IMR-90 (cell line): ENCODE data around the gene SDK1. TPM values are rescaled to one million over a fixed set of nuclear protein-coding genes. Genes with fewer than 3 reads are reported as not detected.

Experiments
- ATAC-seq: fragments of 200-7000 bp; cut with Tn5 transposase; 2 replicates; pipeline ENCODE4 v1.9.1; 2020; ENCODE audit warnings: low read depth, mild to moderate bottlenecking, moderate library complexity
- BruUV-seq: library from RNA; stranded (reverse); fragments of 400-500 nt; replicated peaks from 2 replicates; lab custom pipeline; 2021; lab: Mats Ljungman, UMichigan
- CTCF ChIA-PET: fragments of 300-600 bp; formaldehyde crosslinking; extraction: SDS; loops from one replicate; lab custom pipeline; 2021; ENCODE audit warnings: antibody characterized with exemption; lab: Yijun Ruan, JAX
- POLR2A ChIA-PET: fragments of 300-600 bp; sonication (Branson Sonifier 250); formaldehyde crosslinking; loops from one replicate; lab custom pipeline; 2022; ENCODE audit warnings: antibody characterized with exemption; ENCODE audit not compliant: unreplicated experiment; lab: Charles Lee
- DNase-seq: peaks from one replicate; pipeline ENCODE4 v3.0.0; 2013
- H2AFZ ChIP-seq: replicated peaks from 2 replicates; pipeline ENCODE3; 2013; ENCODE audit warnings: low read length, mild to moderate bottlenecking; ENCODE audit not compliant: poor library complexity
- H2AK5ac ChIP-seq: 2 replicates; pipeline ENCODE4 v1.6.1; 2013; ENCODE audit warnings: low read depth, low read length, inconsistent platforms
- H2AK9ac ChIP-seq: replicated peaks from 2 replicates; pipeline ENCODE3; 2013; ENCODE audit warnings: mild to moderate bottlenecking, low read depth, low read length, moderate library complexity; ENCODE audit not compliant: poor library complexity
- H2BK120ac ChIP-seq: 2 replicates; pipeline ENCODE4 v1.6.1; 2013; ENCODE audit warnings: low read depth, low read length, inconsistent platforms
- H2BK15ac ChIP-seq: 3 replicates; pipeline ENCODE4 v1.6.1; 2013; ENCODE audit warnings: low read depth, low read length, inconsistent platforms
- H2BK20ac ChIP-seq: 2 replicates; pipeline ENCODE4 v1.6.1; 2013; ENCODE audit warnings: low read depth, mild to moderate bottlenecking, inconsistent platforms, low read length, moderate library complexity
- H2BK5ac ChIP-seq: 2 replicates; pipeline ENCODE4 v1.6.1; 2013; ENCODE audit warnings: mild to moderate bottlenecking, low read depth, low read length, inconsistent platforms; ENCODE audit not compliant: poor library complexity, severe bottlenecking
- H3K14ac ChIP-seq: replicated peaks from 2 replicates; pipeline ENCODE4 v1.6.1; 2013; ENCODE audit warnings: low read depth, low read length, inconsistent platforms
- H3K18ac ChIP-seq: 2 replicates; pipeline ENCODE4 v1.6.1; 2013; ENCODE audit warnings: low read depth, low read length, control low read depth
- H3K23ac ChIP-seq: 2 replicates; pipeline ENCODE4 v1.6.1; 2013; ENCODE audit warnings: low read depth, low read length, inconsistent platforms
- H3K27ac ChIP-seq: 2 replicates; pipeline ENCODE4 v1.5.1; 2013; ENCODE audit warnings: mild to moderate bottlenecking, control low read depth, low read length; ENCODE audit not compliant: insufficient read depth
- H3K27me3 ChIP-seq: 2 replicates; pipeline ENCODE4 v1.6.1; 2013; ENCODE audit warnings: low read length; ENCODE audit not compliant: control insufficient read depth, insufficient read depth
- H3K36me3 ChIP-seq: 2 replicates; pipeline ENCODE4 v1.6.1; 2013; ENCODE audit warnings: low read length, mixed read lengths; ENCODE audit not compliant: control insufficient read depth, insufficient read depth
- H3K4ac ChIP-seq: 2 replicates; pipeline ENCODE4 v1.6.1; 2013; ENCODE audit warnings: low read depth, low read length, inconsistent platforms
- H3K4me1 ChIP-seq: 2 replicates; pipeline ENCODE4 v1.6.1; 2013; ENCODE audit warnings: low read length, mixed read lengths; ENCODE audit not compliant: control insufficient read depth, insufficient read depth
- H3K4me2 ChIP-seq: 2 replicates; pipeline ENCODE4 v1.6.1; 2013; ENCODE audit warnings: low read depth, mild to moderate bottlenecking, control low read depth, low read length, moderate library complexity
- H3K4me3 ChIP-seq: 2 replicates; pipeline ENCODE4 v1.5.1; 2013; ENCODE audit warnings: low read depth, mild to moderate bottlenecking, control low read depth, low read length, moderate library complexity; ENCODE audit not compliant: insufficient read depth
- H3K56ac ChIP-seq: 2 replicates; pipeline ENCODE4 v1.6.1; 2013; ENCODE audit warnings: low read length, inconsistent platforms; ENCODE audit not compliant: insufficient read depth; ENCODE audit errors: extremely low read depth
- H3K79me1 ChIP-seq, 2 experiments: 2 replicates each; pipeline ENCODE4 v1.6.1; 2013; ENCODE audit warnings: low read length in 2 of 2, inconsistent platforms in 1 of 2, low read depth in 1 of 2
- H3K9ac ChIP-seq: 2 replicates; pipeline ENCODE4 v1.6.1; 2013; ENCODE audit warnings: low read depth, low read length, control low read depth
- H3K9me1 ChIP-seq: 2 replicates; pipeline ENCODE4 v1.6.1; 2013; ENCODE audit warnings: low read length, inconsistent platforms; ENCODE audit not compliant: insufficient read depth
- H3K9me3 ChIP-seq: 2 replicates; pipeline ENCODE4 v1.6.1; 2013; ENCODE audit warnings: low read length; ENCODE audit not compliant: control insufficient read depth, insufficient read depth
- H4K20me1 ChIP-seq: 2 replicates; pipeline ENCODE4 v1.6.1; 2013; ENCODE audit warnings: low read length, inconsistent platforms; ENCODE audit not compliant: insufficient read depth
- H4K5ac ChIP-seq: 2 replicates; pipeline ENCODE4 v1.6.1; 2013; ENCODE audit warnings: mild to moderate bottlenecking, low read depth, low read length, control low read depth
- H4K8ac ChIP-seq, 2 experiments: 2 replicates each; pipeline ENCODE4 v1.6.1; 2013; ENCODE audit warnings: low read depth in 2 of 2, low read length in 2 of 2, control low read depth in 1 of 2, inconsistent platforms in 1 of 2
- H4K91ac ChIP-seq: 2 replicates; pipeline ENCODE4 v1.6.1; 2013; ENCODE audit warnings: low read depth, low read length, inconsistent platforms; ENCODE audit not compliant: insufficient read depth
- BHLHE40 ChIP-seq: fragments of 150-350 bp; IDR thresholded peaks from 2 replicates; pipeline ENCODE4 v1.6.1; 2016; ENCODE audit warnings: mild to moderate bottlenecking, low read depth, low read length
- CEBPB ChIP-seq: IDR thresholded peaks from 2 replicates; pipeline ENCODE4 v1.6.1; 2012; ENCODE audit warnings: low read depth, low read length, improper control_type of control experiment
- NFE2L2 ChIP-seq: fragments of 150-350 bp; IDR thresholded peaks from 2 replicates; pipeline ENCODE4 v1.6.1; 2016; ENCODE audit warnings: low read depth, mild to moderate bottlenecking, low read length
- SMC3 ChIP-seq: fragments of 150-350 bp; IDR thresholded peaks from 2 replicates; pipeline ENCODE4 v1.6.1; 2016; ENCODE audit warnings: low read depth, mild to moderate bottlenecking, antibody characterized with exemption, low read length, moderate library complexity
- WGBS, 2 experiments: methylation state at CpG; one replicate each; pipeline versions ENCODE4 v1.1.5 to v1.1.7; 2013; ENCODE audit warnings: missing lambda C conversion rate in 2 of 2; ENCODE audit not compliant: insufficient read length in 1 of 2; ENCODE audit errors: extremely low coverage in 2 of 2; 5-methylcytosine and 5-hydroxymethylcytosine counted together
- dilution Hi-C: fragments of 300-500 bp; cut with HindIII; formaldehyde crosslinking; loops from one replicate; pipeline ENCODE4 v1.14.3; 2018; ENCODE audit warnings: low sequenced_read_pairs; ENCODE audit not compliant: unreplicated experiment
- in situ Hi-C: fragments of 300-500 bp; cut with MboI; formaldehyde crosslinking; loops from 3 replicates; pipeline ENCODE4 v1.14.3; 2019; ENCODE audit warnings: low sequenced_read_pairs, inconsistent platforms, mixed read lengths
- intact Hi-C: fragments of 100-400 bp; cut with micrococcal nuclease; formaldehyde crosslinking; loops from 2 replicates; pipeline ENCODE4 v1.10.0; 2022
- polyA plus RNA-seq, 3 experiments: library from polyadenylated mRNA; depleted of rRNA; stranded (reverse); fragments of >200 nt; gene quantifications; 2 replicates each; pipeline ENCODE4 v1.2.3, GENCODE V29; 2012; ENCODE audit warnings: low replicate concordance in 1 of 3
- total RNA-seq: library from RNA; depleted of rRNA; stranded (reverse); fragments of >200 nt; gene quantifications from 2 replicates; pipeline ENCODE4 v1.2.3, GENCODE V29; 2012
- TF ChIP-seq, protein P1 (sequence below): fragments of 150-350 bp; IDR thresholded peaks from 2 replicates; pipeline ENCODE4 v1.6.1; 2016; ENCODE audit warnings: low read depth, mild to moderate bottlenecking, low read length, moderate library complexity, borderline replicate concordance

Gene SDK1
- total and polyA plus RNA-seq, 2 of the 4 experiments (the other 2 are of a cell fraction): 1.5 to 1.6 TPM

DNA sequence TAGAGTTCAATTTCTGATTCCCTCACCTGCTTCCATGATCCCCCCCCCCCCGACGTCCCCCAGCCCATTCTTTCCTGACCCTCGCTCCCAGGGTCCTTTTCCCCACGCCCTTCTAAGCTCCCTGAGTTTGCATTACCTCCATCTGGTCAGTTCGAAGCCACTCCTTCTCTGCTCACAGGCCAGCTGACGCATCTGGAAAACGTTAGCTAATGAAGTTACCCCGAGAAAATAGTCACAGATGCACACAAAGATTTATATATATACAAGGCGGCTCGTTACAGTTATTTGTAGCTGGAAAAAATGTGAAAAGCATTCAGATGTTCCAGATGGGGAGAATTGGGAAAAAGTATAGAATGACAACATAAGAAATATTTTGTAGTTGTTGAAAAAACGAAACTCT, 751.1 kb downstream of the SDK1 start:
- Histone ChIP-seq H3K4ac (no peak overlapping the region), H3K18ac (no peak overlapping the region), H2BK5ac (no peak overlapping the region), H2AK5ac (no peak overlapping the region), H2BK20ac (no peak overlapping the region), H3K4me2 (no peak overlapping the region), H4K8ac (no peak overlapping the region), H3K4me1 (no peaks in the 10 kb centered on the region), H4K91ac (no peak overlapping the region), H3K56ac (no peak overlapping the region), H3K36me3 (no peaks in the 10 kb centered on the region), H3K27me3 (no peaks in the 10 kb centered on the region), H3K79me1 (no peaks in the 10 kb centered on the region), H2AFZ (no peak overlapping the region), H3K4me3 (no peak overlapping the region), H3K9ac (no peak overlapping the region), H2BK15ac (no peak overlapping the region), H4K20me1 (no peaks in the 10 kb centered on the region), H3K9me3 (peaks cover 5% of the 10 kb centered on the region; the same call in 1 of the 2 replicates), H2AK9ac (no peak overlapping the region), H4K5ac (no peak overlapping the region), H3K9me1 (no peaks in the 10 kb centered on the region), H3K14ac (no peak overlapping the region), H3K27ac (no peak overlapping the region), H3K23ac (no peak overlapping the region), H2BK120ac (no peak overlapping the region)
- ChIA-PET CTCF (no interaction called here), POLR2A (no interaction called here)
- DNase-seq: no peak
- TF ChIP-seq, protein P1, sequence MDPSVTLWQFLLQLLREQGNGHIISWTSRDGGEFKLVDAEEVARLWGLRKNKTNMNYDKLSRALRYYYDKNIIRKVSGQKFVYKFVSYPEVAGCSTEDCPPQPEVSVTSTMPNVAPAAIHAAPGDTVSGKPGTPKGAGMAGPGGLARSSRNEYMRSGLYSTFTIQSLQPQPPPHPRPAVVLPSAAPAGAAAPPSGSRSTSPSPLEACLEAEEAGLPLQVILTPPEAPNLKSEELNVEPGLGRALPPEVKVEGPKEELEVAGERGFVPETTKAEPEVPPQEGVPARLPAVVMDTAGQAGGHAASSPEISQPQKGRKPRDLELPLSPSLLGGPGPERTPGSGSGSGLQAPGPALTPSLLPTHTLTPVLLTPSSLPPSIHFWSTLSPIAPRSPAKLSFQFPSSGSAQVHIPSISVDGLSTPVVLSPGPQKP: no peak
- TF ChIP-seq CEBPB: no peak
- no peak for TF ChIP-seq SMC3
- no peak for TF ChIP-seq BHLHE40
- no peak for TF ChIP-seq NFE2L2
- in situ Hi-C loops: no loop called here
- no TSS peak for BruUV-seq
- dilution Hi-C loops: no loop called here
- WGBS, 2 experiments: 43% methylated on average over 3 of the region's 11 CpGs; no CpG with 5 or more reads in 1 of the 2 experiments
- ATAC-seq: no peak
- intact Hi-C loops: no loop called here
